Uterus (tissue), 2 donors: ENCODE measurements around the gene LRRC1.

Experiments
- POLR2A ChIP-seq, 2 donors: fragments of 450-650 bp; IDR thresholded peaks; one replicate each; pipeline ENCODE4 v1.6.1; 2016; ENCODE audit warnings: antibody characterized with exemption in 2 of 2, mild to moderate bottlenecking in 1 of 2, moderate library complexity in 1 of 2
- TF ChIP-seq, protein P1 (sequence below), 4 experiments: fragments of 200-600 bp in 2 of 4; fragments of 450-650 bp in 2 of 4; sonication (generic) in 2 of 4; IDR thresholded peaks; one replicate each; pipeline ENCODE4 v1.5.1; 2016 to 2019; ENCODE audit warnings: antibody characterized with exemption in 4 of 4, mild to moderate bottlenecking in 2 of 4, moderate library complexity in 1 of 4

DNA sequence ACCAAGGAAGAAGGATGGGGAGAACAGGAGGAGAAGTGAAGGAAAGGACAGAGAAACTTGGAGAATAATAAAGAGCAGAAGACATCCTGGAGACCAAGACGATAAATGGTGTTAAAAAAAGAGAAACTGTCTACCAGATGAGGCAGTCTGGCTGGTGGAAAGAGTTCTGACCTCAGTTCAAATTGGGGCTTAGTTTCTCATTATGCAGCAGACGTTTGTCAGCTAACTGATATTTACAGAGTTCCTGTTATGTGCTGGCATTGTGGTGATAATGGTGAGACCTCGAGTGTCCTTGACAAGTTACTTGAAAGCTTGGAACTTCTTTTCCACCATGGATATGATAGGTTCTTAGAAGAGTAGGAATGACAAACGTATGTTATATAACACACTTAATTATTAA, 142.7 kb downstream of the LRRC1 start:
- TF ChIP-seq POLR2A (IDR thresholded peaks at IDR 0.05): no peak
- TF ChIP-seq, protein P1, sequence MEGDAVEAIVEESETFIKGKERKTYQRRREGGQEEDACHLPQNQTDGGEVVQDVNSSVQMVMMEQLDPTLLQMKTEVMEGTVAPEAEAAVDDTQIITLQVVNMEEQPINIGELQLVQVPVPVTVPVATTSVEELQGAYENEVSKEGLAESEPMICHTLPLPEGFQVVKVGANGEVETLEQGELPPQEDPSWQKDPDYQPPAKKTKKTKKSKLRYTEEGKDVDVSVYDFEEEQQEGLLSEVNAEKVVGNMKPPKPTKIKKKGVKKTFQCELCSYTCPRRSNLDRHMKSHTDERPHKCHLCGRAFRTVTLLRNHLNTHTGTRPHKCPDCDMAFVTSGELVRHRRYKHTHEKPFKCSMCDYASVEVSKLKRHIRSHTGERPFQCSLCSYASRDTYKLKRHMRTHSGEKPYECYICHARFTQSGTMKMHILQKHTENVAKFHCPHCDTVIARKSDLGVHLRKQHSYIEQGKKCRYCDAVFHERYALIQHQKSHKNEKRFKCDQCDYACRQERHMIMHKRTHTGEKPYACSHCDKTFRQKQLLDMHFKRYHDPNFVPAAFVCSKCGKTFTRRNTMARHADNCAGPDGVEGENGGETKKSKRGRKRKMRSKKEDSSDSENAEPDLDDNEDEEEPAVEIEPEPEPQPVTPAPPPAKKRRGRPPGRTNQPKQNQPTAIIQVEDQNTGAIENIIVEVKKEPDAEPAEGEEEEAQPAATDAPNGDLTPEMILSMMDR (IDR thresholded peaks at IDR 0.05): no peak
